ENCODE results near the gene RNF180.
A peak's percentile ranks its signal among the peaks of the same experiment; 100 is the strongest.
"Not testable (repeated sequence)": the region's sequence is repeated elsewhere in the genome, so short reads cannot be mapped to it uniquely, and the experiment has no call there.

RNF180 gene

GRCh38 chr5:64180661-64181343 lies 15.2 kb downstream of the RNF180 start:
- no peak for DNase-seq

GRCh38 chr5:64181440-64181839 lies 15.8 kb downstream of the RNF180 start:
- DNase-seq = no peak

GRCh38 chr5:64183956-64184355 lies 18.3 kb downstream of the RNF180 start:
- DNase-seq = no peak

GRCh38 chr5:64184832-64185231 lies 19.2 kb downstream of the RNF180 start:
- DNase-seq = no peak

GRCh38 chr5:64188776-64189175 lies 23.1 kb downstream of the RNF180 start:
- DNase-seq = no peak

- DNase-seq = no peak
Measured at GRCh38 chr5:64190562-64191306, 25.1 kb downstream of the RNF180 start.

GRCh38 chr5:64195981-64196380 lies 30.3 kb downstream of the RNF180 start:
- DNase-seq = no peak

- DNase-seq = no peak
Measured at GRCh38 chr5:64199425-64199824, 33.8 kb downstream of the RNF180 start.

- DNase-seq = peak; percentile 66
Measured at GRCh38 chr5:64201996-64202395, 36.4 kb downstream of the RNF180 start.

- no peak for DNase-seq
Measured at GRCh38 chr5:64206653-64207052, 41.0 kb downstream of the RNF180 start.

GRCh38 chr5:64207978-64208377 lies 42.3 kb downstream of the RNF180 start:
- peak; percentile 5 for DNase-seq

- no peak for DNase-seq
Measured at GRCh38 chr5:64209353-64209752, 43.7 kb downstream of the RNF180 start.

GRCh38 chr5:64210866-64211265 lies 45.2 kb downstream of the RNF180 start:
- peak; percentile 91 for DNase-seq

- no peak for DNase-seq
Measured at GRCh38 chr5:64213011-64213410, 47.4 kb downstream of the RNF180 start.

GRCh38 chr5:64213531-64213930 lies 47.9 kb downstream of the RNF180 start:
- DNase-seq = no peak

GRCh38 chr5:64214132-64214531 lies 48.5 kb downstream of the RNF180 start:
- DNase-seq = no peak

- DNase-seq = no peak
Measured at GRCh38 chr5:64221911-64222310, 56.3 kb downstream of the RNF180 start.

- not testable (repeated sequence) for DNase-seq
Measured at GRCh38 chr5:64225286-64225981, 59.8 kb downstream of the RNF180 start.

- DNase-seq = not testable (repeated sequence)
Measured at GRCh38 chr5:64227131-64227537, 61.5 kb downstream of the RNF180 start.

- DNase-seq = peak; percentile 30
Measured at GRCh38 chr5:64229163-64229774, 63.6 kb downstream of the RNF180 start.

- DNase-seq = no peak
Measured at GRCh38 chr5:64260756-64261155, 95.1 kb downstream of the RNF180 start.

- DNase-seq = no peak
Measured at GRCh38 chr5:64269164-64269563, 103.5 kb downstream of the RNF180 start.

- DNase-seq = no peak
Measured at GRCh38 chr5:64273276-64273675, 107.6 kb downstream of the RNF180 start.

Data from fibroblast of skin of abdomen (primary cell).